GM19238 (cell line): ENCODE measurements around the gene COL9A1.
"Not testable (repeated sequence)": the region's sequence is repeated elsewhere in the genome, so short reads cannot be mapped to it uniquely, and the experiment has no call there.

ENCODE experiments used
- DNase-seq: peaks from one replicate; pipeline ENCODE4 v3.0.0; 2011; ENCODE audit warnings: low spot score; ENCODE audit not compliant: insufficient read length

Gene COL9A1

DNA sequence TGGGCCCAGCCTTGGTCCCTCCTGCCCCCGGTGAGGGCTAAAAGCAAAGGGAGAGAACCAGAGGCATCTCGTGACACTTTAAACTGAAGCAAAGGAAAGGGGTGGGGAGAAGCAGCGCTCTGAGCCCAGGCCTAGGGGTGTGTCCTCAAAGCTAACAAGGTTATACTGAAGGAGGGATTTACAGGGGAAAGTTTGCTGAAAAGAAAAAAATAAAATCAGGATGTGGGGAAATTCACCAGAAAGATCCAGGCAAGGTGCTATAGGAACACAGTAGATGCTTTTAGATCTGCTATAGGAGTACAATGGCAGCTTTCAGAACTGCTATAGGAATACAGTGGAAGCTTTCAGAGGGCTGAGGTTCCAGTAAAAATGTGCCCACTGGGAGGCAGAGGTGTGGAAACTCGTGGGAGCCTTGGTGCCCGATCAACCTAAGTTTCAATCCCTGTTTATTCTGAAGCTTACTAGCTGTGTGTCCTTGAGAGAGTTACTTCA lies at the start of gene COL9A1:
Gene COL9A1 (minus strand): TSS at position 51 of the 492 bp plus-strand sequence. CDS start 160 bp downstream, outside the sequence.
- no peak for DNase-seq

- DNase-seq: no peak
These were observed 48.6 kb upstream of the COL9A1 start for GRCh38 chr6:70351461-70351860.

DNA sequence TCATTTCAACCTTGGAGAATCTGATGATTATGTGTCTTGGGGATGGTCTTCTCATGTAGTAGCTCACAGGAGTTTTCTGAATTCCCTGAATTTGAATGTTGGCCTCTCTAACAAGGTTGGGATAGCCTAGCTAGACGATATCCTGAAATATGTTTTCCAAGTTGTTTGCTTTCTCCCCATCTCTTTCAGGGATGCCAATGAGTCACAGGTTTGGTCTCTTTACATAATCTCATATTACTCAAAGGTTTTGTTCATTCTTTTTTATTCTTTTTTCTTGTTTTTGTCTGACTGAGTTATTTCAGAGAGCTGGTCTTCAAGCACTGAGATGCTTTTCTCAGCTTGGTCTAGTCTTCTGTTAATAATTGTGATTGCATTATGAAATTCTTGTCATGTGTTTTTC lies 42.7 kb upstream of the COL9A1 start:
- no peak for DNase-seq

- no peak for DNase-seq
These were observed 40.4 kb upstream of the COL9A1 start for GRCh38 chr6:70343313-70343712.

GRCh38 chr6:70339810-70340209 lies 36.9 kb upstream of the COL9A1 start:
- not testable (repeated sequence) for DNase-seq

- no peak for DNase-seq
These were observed 35.9 kb upstream of the COL9A1 start for GRCh38 chr6:70338775-70339174.

- no peak for DNase-seq
These were observed 34.8 kb upstream of the COL9A1 start for GRCh38 chr6:70337743-70338105.

GRCh38 chr6:70336996-70337742 lies 34.3 kb upstream of the COL9A1 start:
- no peak for DNase-seq

DNA sequence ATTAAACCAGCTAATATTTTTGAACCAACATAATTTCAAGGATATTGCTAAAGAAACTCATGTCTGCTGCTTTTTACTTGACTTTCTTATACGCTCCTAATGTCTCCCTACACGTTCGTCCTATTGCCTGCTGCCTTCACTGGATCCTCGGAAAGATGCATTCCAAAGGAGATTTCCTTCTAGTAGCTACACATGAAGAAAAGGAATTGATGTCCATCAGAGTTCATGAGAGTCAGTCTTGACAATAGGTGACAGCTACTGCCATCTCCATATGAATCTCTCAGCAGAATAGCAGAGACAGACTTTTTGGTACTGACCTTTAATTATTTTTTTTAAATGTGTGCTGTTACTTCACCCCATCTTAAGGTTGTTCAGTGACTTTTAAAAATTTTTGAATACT lies 24.2 kb upstream of the COL9A1 start:
- DNase-seq: no peak

- no peak for DNase-seq
These were observed 22.1 kb upstream of the COL9A1 start for GRCh38 chr6:70325009-70325408.

- DNase-seq: not testable (repeated sequence)
These were observed 14.9 kb upstream of the COL9A1 start for GRCh38 chr6:70317799-70318198.

GRCh38 chr6:70315079-70315751 lies 12.3 kb upstream of the COL9A1 start:
- DNase-seq: no peak

- DNase-seq: no peak
These were observed 11.4 kb upstream of the COL9A1 start for GRCh38 chr6:70314296-70314695.

DNA sequence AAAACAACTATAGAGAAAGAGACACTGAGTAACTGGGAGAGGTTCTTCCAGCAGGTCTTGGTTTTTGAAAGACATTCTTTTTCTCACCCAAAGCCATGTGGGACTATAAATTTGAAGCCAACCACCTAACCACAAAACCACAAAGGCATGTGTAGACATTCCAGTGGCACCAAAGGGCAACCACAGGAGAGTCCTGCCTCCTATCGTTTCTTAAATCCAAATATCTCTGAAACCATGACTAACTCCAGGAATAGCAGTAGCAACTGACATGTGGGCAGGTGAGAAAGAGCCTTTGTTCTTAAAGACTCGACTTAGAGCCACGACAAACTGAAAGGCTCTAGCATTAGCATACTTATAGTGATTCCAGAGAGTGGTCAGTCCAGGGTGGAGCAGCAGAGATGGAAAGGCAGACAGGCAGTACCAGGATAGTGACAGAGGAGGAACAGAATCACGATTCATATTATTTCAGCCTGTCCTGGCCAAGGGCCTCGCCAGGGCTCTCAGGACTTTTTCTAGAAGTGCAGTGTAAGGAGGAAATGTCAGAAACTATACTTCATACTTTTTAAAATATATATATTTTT lies 9.4 kb upstream of the COL9A1 start:
- no peak for DNase-seq

DNA sequence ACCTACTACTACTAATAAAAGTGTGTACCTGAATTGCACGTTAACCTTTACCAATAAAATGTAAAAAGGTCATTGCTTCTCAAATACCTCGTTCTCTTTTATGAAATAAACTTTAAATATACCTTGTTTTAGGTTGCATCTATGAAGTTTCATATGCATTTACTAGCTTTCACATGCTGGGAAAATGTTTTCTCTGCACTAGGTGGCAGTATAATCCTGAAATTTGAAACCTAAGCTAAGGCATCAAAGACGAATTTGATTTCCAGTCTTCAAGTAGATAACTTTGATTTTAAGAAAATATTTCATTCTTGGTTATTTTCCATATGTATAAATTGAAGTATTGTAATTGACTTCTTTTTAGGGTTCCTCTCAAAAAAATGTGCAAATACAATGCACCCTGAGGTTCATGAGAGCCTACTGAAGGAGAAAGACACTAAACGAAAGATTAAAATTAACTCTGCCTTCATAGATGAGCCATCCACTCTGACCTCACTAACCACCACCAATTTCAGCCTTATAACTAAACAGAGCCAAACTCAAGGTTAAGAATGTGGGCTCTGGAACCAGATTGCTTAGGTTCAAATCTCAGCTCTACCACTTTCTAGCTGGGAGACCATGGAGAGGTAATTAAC lies 7.3 kb upstream of the COL9A1 start:
- no peak for DNase-seq

DNA sequence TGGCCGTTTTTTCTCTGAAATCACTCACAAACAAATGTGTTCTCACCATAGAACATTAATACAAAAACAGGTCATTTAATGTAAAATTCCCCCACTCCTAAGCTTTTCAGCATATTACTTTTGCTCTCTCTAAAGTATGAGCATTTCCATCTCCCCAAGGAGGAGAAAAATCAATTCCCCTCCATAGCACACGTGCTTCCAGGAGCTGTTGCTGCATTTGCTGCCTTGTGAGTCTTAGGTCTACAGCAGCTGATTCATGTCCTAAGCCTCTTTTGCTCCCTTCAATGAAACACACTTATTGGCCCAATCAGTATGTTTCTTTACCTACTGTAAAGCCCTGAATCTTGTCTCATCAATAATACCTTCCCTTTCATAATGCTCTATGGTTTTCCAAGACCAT lies 6.4 kb upstream of the COL9A1 start:
- DNase-seq: no peak

GRCh38 chr6:70308142-70308541 lies 5.3 kb upstream of the COL9A1 start:
- DNase-seq: not testable (repeated sequence)

DNA sequence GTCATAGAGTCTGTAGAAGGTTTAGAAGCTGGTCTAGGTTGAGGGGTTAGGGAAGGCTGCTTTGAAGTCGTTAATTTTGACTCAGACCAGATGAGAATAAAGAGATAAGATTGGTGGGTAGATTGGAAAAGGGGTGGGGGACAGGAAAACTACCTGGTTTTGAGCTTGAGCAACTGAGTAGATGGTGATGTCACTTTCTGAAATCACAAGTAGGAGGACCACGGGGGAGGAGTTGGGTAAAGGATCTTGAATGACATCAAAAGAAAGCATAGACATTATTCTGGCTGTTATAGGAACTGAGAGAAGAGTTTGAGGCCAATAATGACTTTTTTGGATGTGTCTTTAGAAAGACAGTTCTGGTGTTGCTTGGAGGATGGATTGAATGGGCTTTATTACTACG lies 4.1 kb upstream of the COL9A1 start:
- DNase-seq: no peak

- DNase-seq: no peak
These were observed 1.7 kb upstream of the COL9A1 start for GRCh38 chr6:70304616-70305015.

GRCh38 chr6:70299456-70299855 lies 3.4 kb downstream of the COL9A1 start:
- DNase-seq: no peak

DNA sequence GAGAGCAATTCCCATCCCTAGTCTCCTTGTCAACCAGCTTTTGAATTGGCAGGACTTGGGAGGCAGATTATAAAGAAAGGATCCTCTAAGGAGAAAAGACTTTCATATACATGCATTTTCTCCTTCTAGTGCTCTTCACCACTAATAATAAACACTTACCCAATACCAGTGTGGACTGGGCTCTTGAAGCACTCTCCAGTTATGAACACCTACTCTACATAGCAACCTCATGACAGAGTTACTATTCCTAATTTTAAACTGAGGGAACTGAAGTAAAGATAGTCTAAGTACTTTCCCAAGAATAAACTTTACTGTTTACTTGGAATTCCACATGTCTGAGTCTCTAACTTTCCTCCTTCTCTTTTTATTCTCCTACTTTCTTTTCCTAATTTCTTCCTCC lies 4.8 kb downstream of the COL9A1 start:
- no peak for DNase-seq

DNA sequence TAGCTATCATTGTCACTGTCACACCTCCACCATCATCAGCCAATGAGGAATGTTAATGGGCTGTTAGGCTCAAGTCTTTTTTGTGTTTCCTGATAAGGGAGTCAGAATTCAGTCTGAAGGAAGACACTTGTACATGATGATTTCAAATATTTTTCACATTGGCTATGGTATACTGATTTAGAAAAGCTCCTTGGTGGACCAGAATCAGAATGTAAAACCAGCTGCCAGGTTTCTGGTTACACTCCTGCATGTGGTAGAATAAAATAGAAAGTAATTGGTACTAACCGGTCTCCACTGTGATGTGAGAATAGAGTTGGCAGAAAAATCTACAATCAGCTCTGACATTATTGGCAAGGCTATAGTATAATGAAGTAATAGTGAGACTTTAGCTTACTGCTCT lies 10.7 kb downstream of the COL9A1 start:
- DNase-seq: no peak
